NCI-H1436 (cell line): ENCODE results near the gene RSAD1.

Source experiments
- DNase-seq: peaks from one replicate; lab custom pipeline; 2025; lab: John Stamatoyannopoulos, UW

The RSAD1 gene

DNA sequence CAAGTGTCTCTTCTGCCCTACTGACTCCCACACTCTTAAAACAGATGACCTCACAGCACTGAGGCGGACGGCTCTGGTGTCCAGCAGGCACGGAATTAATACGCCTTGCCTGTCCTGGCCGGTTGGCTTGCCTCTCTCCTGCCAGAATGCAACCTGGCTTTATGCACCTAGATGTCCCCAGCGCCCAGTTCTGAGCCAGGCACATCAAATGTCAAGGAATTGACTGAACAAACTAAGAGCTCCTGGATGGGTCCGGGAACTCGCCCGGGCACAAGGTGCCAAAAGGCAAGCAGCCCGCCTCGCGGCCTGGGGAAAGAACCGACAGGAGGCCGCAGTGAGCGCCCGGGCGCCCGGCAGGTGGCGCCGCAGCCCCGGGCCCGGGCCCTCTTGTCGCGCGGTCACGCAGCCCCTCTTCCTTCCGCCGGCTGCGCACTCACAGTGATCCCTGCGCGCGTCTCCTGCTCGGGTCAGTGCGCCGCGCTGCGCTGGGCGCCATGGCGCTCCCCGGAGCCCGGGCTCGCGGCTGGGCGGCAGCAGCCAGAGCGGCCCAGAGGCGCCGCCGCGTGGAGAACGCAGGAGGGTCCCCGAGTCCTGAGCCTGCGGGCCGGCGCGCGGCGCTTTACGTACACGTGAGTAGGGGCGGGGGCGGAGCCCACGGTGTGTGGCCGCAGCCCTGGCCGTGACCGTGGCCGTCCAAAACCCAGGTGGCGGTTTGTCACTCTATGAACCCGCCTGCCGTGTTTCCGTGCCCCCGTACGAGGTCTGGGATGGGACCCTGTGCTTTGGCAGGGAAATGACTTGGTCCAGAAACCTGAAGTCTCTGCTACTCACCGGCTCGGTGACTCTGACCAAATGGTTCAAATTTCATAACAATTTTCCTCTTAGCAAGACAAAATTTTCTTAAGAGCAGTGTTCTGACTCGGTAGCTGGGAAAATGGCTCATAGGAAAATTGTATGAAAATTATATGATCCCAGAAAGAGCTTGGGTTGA lies at the start of gene RSAD1:
TSS of gene RSAD1 (plus strand) at position 470 of the 991 bp plus-strand sequence. CDS start at position 495, 25 bp downstream.
- DNase-seq, result peak; percentile 89

DNA sequence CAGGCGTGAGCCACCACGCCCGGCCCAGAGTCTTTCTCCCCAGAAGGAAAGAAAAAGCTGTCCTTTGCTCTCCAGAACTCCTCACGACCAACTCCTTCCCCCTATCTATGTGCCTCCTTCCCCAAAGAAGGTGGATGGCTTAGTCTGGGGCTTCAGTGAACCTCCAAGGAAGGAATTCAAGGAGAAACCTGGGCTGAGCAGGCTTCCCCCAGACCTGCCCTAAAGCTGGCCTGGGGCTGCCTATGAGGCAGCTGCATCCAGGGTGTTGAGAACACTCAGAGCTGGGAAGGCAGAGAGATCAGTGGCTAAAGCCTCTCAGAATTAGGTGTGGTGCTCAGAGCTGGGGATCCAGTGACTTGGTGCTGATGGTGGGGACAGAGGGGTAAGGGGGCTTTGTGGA lies 48.9 kb upstream of the RSAD1 start:
- DNase-seq, result no peak

DNA sequence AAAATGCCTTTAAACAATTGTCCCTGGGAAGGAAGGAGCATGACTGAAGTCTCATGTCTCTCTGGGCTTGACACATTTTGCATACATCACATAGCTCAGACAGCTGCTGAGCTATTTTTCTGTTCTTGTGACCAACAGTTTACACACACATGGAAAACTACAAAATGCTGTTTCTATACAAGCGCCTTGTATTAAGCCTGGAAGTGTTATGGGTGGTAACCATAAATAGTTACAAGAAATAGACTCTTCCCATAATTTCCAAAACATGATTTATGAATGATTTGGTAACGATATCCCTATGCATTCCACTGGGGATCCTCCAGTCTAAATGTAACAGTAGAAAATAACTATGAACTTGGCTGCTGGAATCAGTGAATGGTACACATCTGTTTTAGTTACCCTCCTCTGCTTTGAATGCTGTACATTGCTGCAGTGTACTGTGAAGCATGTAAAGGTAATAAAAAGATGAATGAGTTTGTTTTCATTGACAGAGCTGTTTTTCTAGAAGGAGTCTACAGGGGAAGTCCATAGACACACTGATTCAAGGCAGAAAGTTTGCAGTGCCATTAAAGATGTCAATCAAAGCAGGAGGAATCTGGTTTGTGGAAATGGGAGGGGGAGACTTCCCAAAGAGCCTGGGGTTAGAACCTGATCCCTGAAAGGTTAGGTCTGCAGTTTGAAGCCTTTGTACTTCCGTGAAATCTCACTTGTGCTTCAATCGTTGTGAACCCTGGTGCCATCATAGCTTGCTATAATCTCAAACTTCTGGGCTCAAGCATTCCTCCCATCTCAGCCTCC lies 47.6 kb upstream of the RSAD1 start:
- no peak for DNase-seq

DNA sequence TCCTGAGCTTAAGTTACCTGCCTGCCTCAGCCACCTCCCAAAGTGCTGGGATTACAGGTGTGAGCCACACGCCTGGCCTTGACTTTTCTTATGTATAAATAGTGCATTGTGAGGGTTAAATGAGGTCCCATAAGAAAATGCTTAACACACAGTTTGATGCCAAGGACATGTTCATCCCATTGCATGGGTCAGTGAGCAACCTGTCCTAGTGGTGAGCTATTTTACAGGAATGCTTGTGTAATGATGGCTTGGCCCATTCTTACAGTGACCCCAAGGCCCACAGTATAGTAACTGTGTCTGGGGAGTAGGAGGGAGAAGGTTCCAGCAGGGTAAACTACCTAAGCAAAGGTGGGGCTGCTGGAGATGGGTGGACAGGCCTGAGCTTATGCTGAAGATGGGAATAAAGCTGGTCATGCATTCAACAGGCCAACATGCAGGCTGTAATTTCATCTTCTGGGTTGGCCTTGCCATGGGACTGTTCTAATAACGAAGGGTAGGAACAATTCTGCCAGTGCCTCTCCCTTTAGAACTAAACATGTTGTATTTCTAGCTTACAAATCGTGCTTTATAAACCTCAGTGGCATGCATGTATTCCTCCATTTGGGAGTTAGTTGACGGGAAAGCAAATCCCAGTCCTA lies 46.4 kb upstream of the RSAD1 start:
- no peak for DNase-seq

DNA sequence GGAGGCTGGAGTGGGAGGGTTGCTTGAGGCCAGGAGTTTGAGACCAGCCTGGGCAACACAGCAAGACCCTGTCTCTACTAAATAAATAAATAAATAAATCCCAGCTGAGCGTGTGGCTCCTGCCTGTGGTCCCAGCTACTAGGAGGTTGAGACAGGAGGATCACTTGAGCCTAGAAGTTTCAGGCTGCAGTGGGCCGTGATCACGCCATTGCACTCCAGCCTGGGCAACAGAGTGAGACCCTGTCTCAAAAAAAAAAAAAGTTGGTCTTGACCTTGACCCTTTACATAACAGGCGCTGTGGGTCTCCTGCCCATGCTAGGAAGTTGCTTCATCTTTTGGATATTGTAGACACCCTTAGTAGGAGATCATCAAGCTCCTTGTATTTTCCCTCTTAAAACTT lies 41.3 kb upstream of the RSAD1 start:
- no peak for DNase-seq

DNA sequence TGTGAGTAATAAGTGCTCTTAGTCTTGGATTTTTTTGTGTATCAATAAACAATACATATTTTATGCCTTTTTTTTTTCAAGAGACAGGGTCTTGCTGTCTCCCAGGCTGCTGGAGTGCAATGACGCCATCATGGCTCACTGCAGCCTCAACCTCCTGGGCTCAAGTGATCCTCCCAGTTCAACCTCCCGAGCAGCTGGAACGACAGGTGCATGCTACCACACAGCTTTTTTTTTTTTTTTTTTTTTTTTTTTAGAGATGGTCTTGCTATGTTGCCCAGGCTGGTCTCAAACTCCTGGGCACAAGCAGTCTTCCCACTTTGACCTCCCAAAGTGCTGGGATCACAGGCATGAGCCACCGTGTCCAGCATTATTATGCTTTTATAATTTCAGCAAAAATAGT lies 39.7 kb upstream of the RSAD1 start:
- no peak for DNase-seq

DNA sequence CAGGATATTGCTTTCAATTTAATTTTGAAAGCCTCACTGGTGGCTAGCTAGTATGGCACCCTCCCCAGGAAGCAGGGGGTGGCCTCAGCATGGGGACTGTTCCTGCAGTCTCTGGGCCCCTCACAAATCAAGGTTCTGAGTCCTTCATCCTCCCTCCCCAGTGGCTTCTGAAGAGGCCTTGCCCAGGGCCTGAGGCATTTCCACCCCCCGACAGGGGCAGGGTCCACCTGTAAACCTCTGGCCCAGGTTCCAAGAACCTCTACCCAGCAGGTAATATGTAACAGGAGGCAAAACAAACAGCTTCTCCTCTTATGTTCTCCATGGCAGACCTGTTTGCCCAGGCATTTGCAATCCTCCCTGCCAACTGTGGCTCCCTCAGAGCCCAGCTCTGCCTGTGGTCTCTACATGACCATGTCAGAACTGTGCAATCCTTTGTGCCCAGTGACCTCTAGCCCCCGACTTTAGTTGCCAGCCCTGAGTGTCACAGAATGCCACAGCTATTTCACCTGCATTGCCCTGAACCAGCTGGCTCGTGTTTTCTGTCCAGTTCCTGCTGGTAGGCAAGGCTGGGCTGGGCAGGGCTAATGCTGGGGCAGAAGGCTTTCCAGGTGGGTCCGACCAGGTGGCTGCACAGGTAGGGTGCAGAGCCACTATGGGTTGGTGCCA lies 38.4 kb upstream of the RSAD1 start:
- no peak for DNase-seq

DNA sequence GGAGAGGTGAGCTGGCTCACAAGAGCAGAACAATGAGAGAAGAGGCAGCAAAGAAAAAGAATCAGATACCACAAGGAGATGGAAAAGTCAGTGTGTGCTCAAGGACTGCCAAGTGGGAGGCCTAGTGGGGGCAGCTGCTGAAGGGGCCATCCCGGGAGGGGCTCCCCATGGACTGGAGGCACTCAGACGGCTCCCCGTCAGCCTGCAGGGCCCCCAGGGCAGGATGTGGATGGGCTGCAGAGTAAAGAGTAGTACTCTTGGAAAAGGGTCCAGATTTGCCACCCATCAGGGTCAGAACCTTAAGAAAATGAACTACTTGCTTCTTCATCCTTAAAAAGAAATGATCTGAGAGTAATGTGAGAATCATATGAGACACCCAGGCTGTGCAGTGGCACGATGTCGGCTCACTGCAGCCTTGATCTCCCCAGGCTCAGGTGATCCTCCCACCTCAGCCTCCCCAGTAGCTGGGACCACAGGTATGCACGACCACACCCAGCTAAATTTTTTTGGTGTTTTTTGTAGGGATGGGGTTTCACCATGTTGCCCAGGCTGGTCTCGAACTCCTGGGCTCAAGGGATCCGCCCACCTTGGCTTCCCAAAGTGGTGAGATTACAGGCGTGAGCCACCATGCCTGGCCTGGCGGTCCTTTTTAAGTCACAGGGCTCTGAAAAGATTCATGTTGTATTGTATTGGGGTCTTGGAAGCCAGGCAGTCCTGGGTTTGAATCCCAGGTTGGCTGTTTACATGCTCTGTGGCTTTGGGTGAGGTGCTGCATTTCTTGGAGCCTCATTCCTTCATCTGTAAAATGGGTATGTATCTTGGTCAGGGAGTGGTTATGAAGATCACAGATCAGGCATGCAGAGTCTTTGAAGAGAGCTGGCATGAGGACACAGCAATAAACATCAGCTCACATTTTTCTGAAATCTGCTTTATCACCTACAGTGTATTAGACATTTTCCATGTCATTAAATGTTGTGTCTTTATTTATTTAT lies 37.5 kb upstream of the RSAD1 start:
- DNase-seq, result no peak

DNA sequence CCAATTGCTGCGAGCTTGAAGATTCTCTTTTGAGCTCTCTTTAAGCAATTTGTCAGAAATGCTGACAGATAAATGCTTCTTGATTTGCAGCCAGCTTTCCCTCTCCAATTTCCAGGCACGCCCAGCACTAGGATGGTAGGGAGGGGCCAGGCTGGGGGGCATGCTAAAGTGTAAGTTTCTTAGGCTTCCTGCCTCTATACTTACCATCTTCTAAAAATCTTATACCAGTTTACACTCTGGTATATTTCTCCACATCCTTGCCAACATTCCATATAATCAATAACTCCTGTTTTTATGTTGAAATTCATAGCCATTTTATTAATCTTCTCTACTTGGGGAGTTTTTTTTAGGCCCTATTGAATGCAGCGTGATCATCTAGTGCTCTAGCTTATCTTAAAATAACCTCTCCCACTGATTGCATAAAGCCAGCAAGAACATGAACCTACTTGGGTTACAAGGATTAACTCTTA lies 35.1 kb upstream of the RSAD1 start:
- DNase-seq, result no peak

DNA sequence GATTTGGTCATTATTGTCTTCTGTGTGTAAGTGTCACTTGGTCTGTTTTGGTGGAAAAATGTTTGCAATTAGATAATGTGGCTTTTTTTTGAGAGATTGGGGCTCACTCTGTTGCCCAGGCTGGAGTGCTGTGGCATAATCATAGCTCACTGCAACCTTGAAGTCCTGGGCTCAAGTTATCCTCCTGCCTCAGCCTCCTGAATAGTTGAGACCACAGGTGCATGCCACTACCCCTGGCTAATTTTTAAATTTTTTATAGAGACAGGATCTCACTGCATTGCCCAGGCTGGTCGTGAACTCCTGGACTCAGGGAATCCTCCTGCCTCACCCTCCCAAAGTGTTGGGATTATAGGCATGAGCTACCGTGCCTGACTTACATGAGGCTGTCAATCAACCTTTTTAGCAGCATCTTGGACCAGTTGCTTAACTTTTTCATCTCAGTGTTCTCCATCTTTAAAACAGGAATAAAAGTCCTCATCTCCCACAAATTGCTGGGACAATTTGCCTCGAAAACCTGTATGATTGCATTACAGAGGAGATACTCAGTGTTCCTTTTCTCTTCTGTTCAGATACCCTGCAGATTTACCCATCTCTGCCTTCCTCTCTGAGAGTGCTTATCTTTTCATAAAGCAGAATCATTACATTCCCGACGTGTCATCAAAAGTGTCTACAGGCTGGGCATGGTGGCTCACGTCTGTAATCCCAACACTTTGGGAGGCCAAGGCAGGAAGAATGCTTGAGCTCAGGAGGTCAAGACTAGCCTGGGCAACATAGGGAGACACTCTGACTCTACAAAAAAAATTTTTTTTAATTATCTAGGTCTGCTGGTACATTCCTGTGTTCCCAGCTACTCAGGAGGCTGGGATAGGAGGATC lies 33.6 kb upstream of the RSAD1 start:
- no peak for DNase-seq

DNA sequence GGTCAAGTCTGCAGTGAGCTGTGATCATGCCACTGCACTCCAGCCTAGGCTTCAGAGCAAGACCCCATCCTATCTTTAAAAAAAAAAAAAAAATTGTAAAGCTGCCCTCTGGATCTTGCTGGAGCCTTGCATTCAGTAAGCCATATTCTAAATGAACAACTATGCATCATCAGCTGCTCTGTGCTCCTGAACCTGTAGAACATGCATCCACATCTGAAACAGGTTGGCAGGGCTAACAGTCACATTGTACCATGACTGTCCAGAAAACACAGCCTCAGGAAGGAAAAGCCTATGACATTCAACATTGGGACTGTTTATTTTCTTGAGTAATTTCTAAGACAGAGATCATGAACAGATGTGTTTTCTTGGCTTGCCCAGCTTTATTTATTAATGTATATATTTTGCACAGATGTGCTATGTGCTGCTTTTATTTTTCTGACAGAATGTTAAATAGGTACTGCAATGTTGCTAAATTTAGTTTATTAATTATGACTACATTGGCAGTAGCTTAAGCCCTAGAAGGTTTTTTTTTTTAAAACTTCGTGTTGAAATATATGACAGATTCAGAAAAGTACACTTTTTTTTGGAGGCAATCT lies 32.8 kb upstream of the RSAD1 start:
- DNase-seq, result no peak

DNA sequence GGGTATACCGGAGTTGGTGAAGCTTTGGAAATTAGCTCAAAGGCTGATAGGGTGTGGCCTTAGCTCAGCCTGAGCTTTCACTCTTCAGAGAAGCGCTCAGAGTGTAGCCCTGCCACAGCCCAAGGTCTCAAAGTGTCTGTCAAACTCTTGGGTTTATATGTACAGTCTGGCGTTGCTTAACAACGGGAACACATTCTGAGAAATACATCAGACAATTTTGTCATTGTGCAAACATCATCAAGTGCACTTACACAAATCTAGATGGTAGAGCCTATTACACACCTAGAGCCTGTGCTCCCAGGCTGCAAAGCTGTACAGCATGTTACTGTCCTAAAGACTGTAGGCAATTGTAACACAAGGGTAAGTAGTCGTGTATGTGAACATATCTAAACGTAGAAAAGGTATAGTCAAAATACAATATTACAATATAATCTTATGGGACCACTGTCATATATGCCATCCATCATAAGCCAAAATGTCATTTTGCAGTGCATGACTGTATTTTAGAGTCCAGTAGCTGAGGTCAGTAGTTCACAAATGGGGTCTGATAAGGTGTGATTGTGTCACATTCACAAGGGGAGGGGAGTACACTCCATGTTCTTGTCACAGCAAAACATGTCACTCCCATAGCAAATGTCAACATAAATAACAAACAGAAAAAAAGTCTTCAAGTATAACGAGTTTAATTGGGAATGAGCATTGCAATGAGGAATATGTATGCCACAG lies 30.6 kb upstream of the RSAD1 start:
- peak; percentile 78 for DNase-seq

DNA sequence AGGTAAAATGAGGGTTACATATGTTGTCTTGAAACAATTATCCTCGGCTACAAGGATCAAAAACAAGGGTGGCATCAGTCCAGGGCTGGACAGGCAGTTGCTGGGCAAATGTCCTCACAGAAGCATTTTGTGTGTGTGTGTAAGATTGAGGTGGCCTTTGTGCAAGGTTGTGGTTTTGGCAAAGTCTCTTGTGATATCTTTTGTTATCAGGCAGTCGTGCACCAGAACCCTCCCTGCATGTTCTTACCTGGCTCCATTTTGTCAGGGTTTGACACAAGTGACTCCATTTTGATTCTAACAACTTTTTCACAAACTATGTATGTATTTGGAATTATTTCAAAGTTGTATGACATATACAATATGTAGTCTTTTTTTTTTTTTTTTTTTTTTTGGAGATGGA lies 30.0 kb upstream of the RSAD1 start:
- no peak for DNase-seq

DNA sequence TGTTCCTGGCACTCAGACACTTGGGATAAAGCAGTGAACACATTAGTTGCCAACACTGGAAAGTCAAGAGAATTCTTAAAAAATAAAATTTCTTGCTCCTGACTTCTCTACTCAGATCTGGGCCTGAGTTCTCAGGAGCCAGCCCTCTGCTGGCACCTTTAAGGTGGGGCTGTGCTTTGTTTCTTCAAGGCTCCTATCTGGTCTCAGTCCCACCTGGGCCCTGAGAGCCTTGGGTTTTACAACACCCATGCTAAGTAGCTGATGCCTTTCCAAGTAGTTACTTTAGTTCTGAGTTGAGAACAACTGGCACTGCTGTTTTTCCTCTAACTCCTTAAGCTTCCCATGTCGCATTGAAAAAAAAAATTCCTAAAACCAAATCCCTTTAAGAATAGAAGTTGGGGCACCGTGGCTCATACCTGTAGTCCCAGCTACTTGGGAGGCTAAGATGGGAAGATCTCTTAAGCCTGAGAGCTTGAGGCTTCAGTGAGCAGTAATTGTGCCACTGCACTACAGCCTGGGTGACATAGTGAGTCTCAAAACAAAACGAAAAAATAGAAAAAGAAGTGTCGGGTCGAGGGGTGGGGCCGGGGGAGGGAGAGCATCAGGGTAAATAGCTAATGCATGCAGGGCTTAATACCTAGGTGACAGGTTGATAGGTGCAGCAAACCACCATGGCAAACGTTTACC lies 26.6 kb upstream of the RSAD1 start:
- no peak for DNase-seq

DNA sequence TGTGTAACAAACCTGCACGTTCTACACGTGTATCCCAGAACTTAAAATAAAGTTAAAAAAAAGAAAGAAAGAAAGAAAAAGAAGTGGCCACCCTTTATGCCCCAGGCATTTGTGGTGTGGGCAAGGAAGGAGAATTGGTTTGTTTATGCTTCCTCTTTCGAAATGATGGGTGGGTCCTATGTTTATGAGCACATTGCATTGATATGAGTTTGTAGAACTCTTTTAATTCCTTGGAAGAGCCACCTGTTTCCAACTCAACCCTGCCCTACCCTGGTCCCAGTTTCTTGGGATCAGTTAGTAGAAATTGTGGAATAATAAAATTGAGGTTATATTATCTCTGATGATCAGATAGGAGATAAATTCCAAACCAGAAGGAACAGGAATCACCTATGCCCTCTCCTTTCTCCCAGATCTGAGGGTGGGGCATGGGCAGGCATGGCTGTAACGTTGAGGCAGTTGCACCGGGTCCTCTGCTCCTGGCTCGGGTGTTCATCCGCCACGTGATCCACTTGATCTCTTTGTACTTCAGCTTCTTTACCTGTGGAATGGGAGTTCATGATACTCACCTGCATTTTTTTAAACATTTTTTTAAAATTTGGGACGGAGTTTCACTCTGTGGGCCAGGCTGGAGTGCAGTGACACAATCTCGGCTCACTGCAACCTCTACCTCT lies 25.9 kb upstream of the RSAD1 start:
- DNase-seq, result no peak

DNA sequence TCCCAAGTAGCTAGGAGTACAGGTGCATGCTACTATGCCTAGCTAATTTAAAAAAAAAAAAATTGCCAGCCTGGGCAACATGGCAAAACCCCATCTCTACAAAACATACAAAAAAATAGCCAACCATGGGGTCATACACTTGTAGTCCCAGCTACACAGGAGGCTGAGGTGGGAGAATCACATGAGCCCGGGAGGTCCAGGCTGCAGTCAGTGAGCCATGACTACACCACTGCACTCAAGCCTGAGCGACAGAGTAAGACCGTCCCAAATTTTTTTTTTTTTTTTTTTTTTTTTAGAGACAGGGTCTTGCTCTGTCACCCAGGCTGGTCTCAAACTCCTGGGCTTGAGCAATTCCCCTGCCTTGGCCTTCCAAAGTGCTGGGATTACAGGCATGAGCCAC lies 24.8 kb upstream of the RSAD1 start:
- no peak for DNase-seq

DNA sequence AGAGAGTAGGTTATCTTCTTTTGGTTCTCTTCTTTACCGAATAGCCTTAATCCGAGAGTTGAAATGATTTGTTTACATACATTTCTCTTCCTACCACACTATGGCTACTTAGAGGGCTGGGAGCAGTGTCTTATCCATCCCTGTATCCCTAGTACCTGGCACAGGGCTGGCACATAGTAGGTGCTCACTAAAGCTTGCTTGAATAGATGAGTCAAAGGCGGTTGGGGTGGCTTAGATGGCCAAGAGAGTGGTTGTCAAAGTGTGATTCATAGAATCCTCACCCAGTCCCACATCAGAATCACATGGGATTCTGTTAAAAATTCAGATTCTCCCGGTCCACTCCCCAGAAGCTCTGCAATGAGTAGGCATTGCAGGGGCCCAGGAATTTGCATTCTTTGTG lies 21.0 kb upstream of the RSAD1 start:
- DNase-seq, result no peak
